NCI-H2196 treated with DMSO at 0.1 percent for 48 hours (cell line): Measurements from ENCODE around the gene SLC12A8.

Experiments used
- DNase-seq: peaks from one replicate; lab custom pipeline; 2025; ENCODE audit not compliant: unreplicated experiment; lab: John Stamatoyannopoulos, UW

SLC12A8 gene

GRCh38 chr3:125186800-125187598, 25.5 kb downstream of the SLC12A8 start:
- DNase-seq = no peak

GRCh38 chr3:125186261-125186787, 26.2 kb downstream of the SLC12A8 start:
- no peak for DNase-seq

- DNase-seq = no peak
Observed at GRCh38 chr3:125185805-125186204, 26.7 kb downstream of the SLC12A8 start.

- DNase-seq = no peak
Observed at GRCh38 chr3:125179884-125180240, 32.7 kb downstream of the SLC12A8 start.

GRCh38 chr3:125179143-125179883, 33.2 kb downstream of the SLC12A8 start:
- no peak for DNase-seq

- DNase-seq = no peak
Observed at GRCh38 chr3:125177746-125178145, 34.8 kb downstream of the SLC12A8 start.

- no peak for DNase-seq
Observed at GRCh38 chr3:125175295-125176078, 37.1 kb downstream of the SLC12A8 start.

- no peak for DNase-seq
Observed at GRCh38 chr3:125172346-125172745, 40.2 kb downstream of the SLC12A8 start.

- DNase-seq = no peak
Observed at GRCh38 chr3:125168711-125169393, 43.7 kb downstream of the SLC12A8 start.

GRCh38 chr3:125166599-125167136, 45.9 kb downstream of the SLC12A8 start:
- DNase-seq = no peak

GRCh38 chr3:125165948-125166553, 46.5 kb downstream of the SLC12A8 start:
- DNase-seq = no peak

GRCh38 chr3:125165189-125165947, 47.2 kb downstream of the SLC12A8 start:
- DNase-seq = no peak

GRCh38 chr3:125163739-125164601, 48.6 kb downstream of the SLC12A8 start:
- no peak for DNase-seq

- no peak for DNase-seq
Observed at GRCh38 chr3:125161607-125162219, 50.8 kb downstream of the SLC12A8 start.

- DNase-seq = no peak
Observed at GRCh38 chr3:125160606-125161371, 51.8 kb downstream of the SLC12A8 start.

GRCh38 chr3:125157183-125157582, 55.4 kb downstream of the SLC12A8 start:
- no peak for DNase-seq

- DNase-seq = no peak
Observed at GRCh38 chr3:125156456-125156855, 56.1 kb downstream of the SLC12A8 start.
